OCI-LY7 (cell line): ENCODE results near the gene HAVCR2. TPM values are rescaled to one million over a fixed set of nuclear protein-coding genes. Genes with fewer than 3 reads are reported as not detected.

Source experiments
- BruUV-seq: library from RNA; stranded (reverse); fragments of 400-500 nt; replicated peaks from 2 replicates; lab custom pipeline; 2021; lab: Mats Ljungman, UMichigan
- CTCF ChIA-PET: fragments of 300-600 bp; sonication (Branson Sonifier 250); formaldehyde crosslinking; loops from one replicate; lab custom pipeline; 2022; ENCODE audit warnings: antibody characterized with exemption; ENCODE audit not compliant: unreplicated experiment; lab: Charles Lee
- POLR2A ChIA-PET: fragments of 300-600 bp; sonication (Branson Sonifier 250); formaldehyde crosslinking; loops from one replicate; lab custom pipeline; 2022; ENCODE audit warnings: antibody characterized with exemption; lab: Charles Lee
- DNase-seq: peaks from one replicate; pipeline ENCODE4 v3.0.0-alpha.2; 2015; ENCODE audit warnings: low spot score
- H2AFZ ChIP-seq: fragments of 200-600 bp; sonication (generic), shearing (Covaris generic); 2 replicates; pipeline ENCODE4 v1.6.1; 2014; ENCODE audit warnings: mild to moderate bottlenecking, antibody characterized with exemption, low read length, moderate library complexity
- H3K27ac ChIP-seq: fragments of 200-600 bp; sonication (generic); 2 replicates; pipeline ENCODE4 v1.5.1; 2014; ENCODE audit warnings: mixed run types, low read depth, mild to moderate bottlenecking, moderate library complexity, low read length, inconsistent platforms; ENCODE audit not compliant: poor library complexity, severe bottlenecking
- H3K36me3 ChIP-seq: fragments of 200-600 bp; sonication (generic); 2 replicates; pipeline ENCODE4 v1.6.1; 2014; ENCODE audit warnings: mild to moderate bottlenecking, antibody characterized with exemption, low read length, moderate library complexity, mixed read lengths; ENCODE audit not compliant: insufficient read depth
- H3K4me1 ChIP-seq: fragments of 200-600 bp; sonication (generic); 2 replicates; pipeline ENCODE4 v1.5.1; 2014; ENCODE audit warnings: mild to moderate bottlenecking, low read length; ENCODE audit not compliant: insufficient read depth, poor library complexity, severe bottlenecking
- H3K4me2 ChIP-seq: fragments of 200-600 bp; sonication (generic); 2 replicates; pipeline ENCODE4 v1.6.1; 2014; ENCODE audit warnings: mild to moderate bottlenecking, low read length
- H3K4me3 ChIP-seq: fragments of 200-600 bp; sonication (generic); 2 replicates; pipeline ENCODE4 v1.5.1; 2014; ENCODE audit warnings: mild to moderate bottlenecking, low read depth, low read length; ENCODE audit not compliant: poor library complexity, severe bottlenecking
- H3K79me2 ChIP-seq: fragments of 200-600 bp; sonication (generic); 2 replicates; pipeline ENCODE4 v1.6.1; 2016; ENCODE audit warnings: low read depth, mild to moderate bottlenecking, low read length, moderate library complexity, mixed read lengths; ENCODE audit not compliant: insufficient read depth
- H3K9me2 ChIP-seq: fragments of 200-600 bp; sonication (generic); 2 replicates; pipeline ENCODE4 v1.6.1; 2016; ENCODE audit warnings: mild to moderate bottlenecking, low read length, mixed read lengths; ENCODE audit not compliant: insufficient read depth
- H3K9me3 ChIP-seq: fragments of 200-600 bp; sonication (generic); 2 replicates; pipeline ENCODE4 v1.6.1; 2014; ENCODE audit warnings: mild to moderate bottlenecking, mixed run types, low read length, mixed read lengths
- H4K20me1 ChIP-seq: fragments of 200-600 bp; sonication (generic); 2 replicates; pipeline ENCODE4 v1.6.1; 2014; ENCODE audit warnings: mild to moderate bottlenecking, antibody characterized with exemption, low read length, moderate library complexity, mixed read lengths; ENCODE audit not compliant: insufficient read depth
- CTCF ChIP-seq: fragments of 200-600 bp; sonication (generic); conservative IDR thresholded peaks from 2 replicates; pipeline ENCODE4 v1.5.1; 2014; ENCODE audit warnings: mild to moderate bottlenecking, antibody characterized with exemption, low read length, moderate library complexity, mixed read lengths
- EZH2phosphoT487 ChIP-seq: fragments of 200-600 bp; sonication (generic); IDR thresholded peaks from 2 replicates; pipeline ENCODE4 v1.6.1; 2018; ENCODE audit warnings: low read depth, borderline replicate concordance, mild to moderate bottlenecking, mixed run types, antibody characterized with exemption, low read length, moderate library complexity, mixed read lengths
- intact Hi-C: fragments of 100-400 bp; cut with micrococcal nuclease; formaldehyde crosslinking; loops from one replicate; pipeline ENCODE4 v1.10.0; 2022; ENCODE audit not compliant: unreplicated experiment
- total RNA-seq, 2 experiments: library from RNA; depleted of rRNA in 1 of 2; stranded (reverse); fragments of >200 nt in 1 of 2; shearing (Covaris generic) in 1 of 2; gene quantifications; 2 replicates each; pipeline ENCODE4 v1.2.3, GENCODE V29; 2014 to 2022

Gene HAVCR2
- total RNA-seq, 2 experiments from 2014 or later: 4.2 to 4.4 TPM

GRCh38 chr5:157115502-157115901 lies 6.7 kb upstream of the HAVCR2 start:
- TF ChIP-seq EZH2phosphoT487 (no peak), CTCF (no peak)
- no TSS peak for BruUV-seq
- H3K9me2 ChIP-seq: no peaks in the 10 kb centered on the region
- no peak overlapping the region for H3K27ac ChIP-seq
- POLR2A ChIA-PET: interaction anchor here (0.5 to 1.6 kb wide), 10 partner anchors 12 to 577 kb away, joined by 3 to 9 read pairs (median 4); partner anchors contain the start of gene MED7
- no peak overlapping the region for H3K4me2 ChIP-seq
- CTCF ChIA-PET: no interaction called here
- DNase-seq: no peak
- no peaks in the 10 kb centered on the region for H3K9me3 ChIP-seq
- intact Hi-C loops: no loop called here
- H3K79me2 ChIP-seq: no peaks in the 10 kb centered on the region
- H3K4me3 ChIP-seq: no peak overlapping the region
- H4K20me1 ChIP-seq: no peaks in the 10 kb centered on the region
- no peaks in the 10 kb centered on the region for H3K4me1 ChIP-seq
- H3K36me3 ChIP-seq: no peaks in the 10 kb centered on the region
- H2AFZ ChIP-seq: peak overlapping the region; percentile 23; the same call in 1 of the 2 replicates

- H3K4me1 ChIP-seq: peaks cover 4% of the 10 kb centered on the region
- CTCF ChIA-PET: no interaction called here
- no peaks in the 10 kb centered on the region for H3K36me3 ChIP-seq
- no peak overlapping the region for H3K4me3 ChIP-seq
- no peaks in the 10 kb centered on the region for H3K9me2 ChIP-seq
- no peak overlapping the region for H3K4me2 ChIP-seq
- H3K9me3 ChIP-seq: no peaks in the 10 kb centered on the region
- no peak for TF ChIP-seq CTCF
- no peak for TF ChIP-seq EZH2phosphoT487
- BruUV-seq: no TSS peak
- no peak for DNase-seq
- H4K20me1 ChIP-seq: no peaks in the 10 kb centered on the region
- no peak overlapping the region for H3K27ac ChIP-seq
- no peaks in the 10 kb centered on the region for H3K79me2 ChIP-seq
- POLR2A ChIA-PET: interaction anchor here (0.7 to 1.6 kb wide), 5 partner anchors 11 to 1594 kb away, joined by 3 to 8 read pairs (median 5); partner anchors contain the start of gene MED7
- H2AFZ ChIP-seq: peak overlapping the region; percentile 23; the same call in 1 of the 2 replicates
- intact Hi-C loops: no loop called here
These were observed 6.2 kb upstream of the HAVCR2 start for GRCh38 chr5:157115012-157115411.

- POLR2A ChIA-PET: interaction anchor here (0.6 to 0.7 kb wide), 3 partner anchors 172 to 368 kb away, joined by 3 to 4 read pairs (median 3); no protein-coding TSS in a partner anchor
These were observed 4.2 kb upstream of the HAVCR2 start for GRCh38 chr5:157113002-157113401.

More at GRCh38 chr5:157113002-157113401, 4.2 kb upstream of the HAVCR2 start:
- H4K20me1 ChIP-seq: no peaks in the 10 kb centered on the region
- H3K9me3 ChIP-seq: no peaks in the 10 kb centered on the region
- DNase-seq: no peak
- CTCF ChIA-PET: no interaction called here
- peaks cover 24% of the 10 kb centered on the region for H3K4me1 ChIP-seq
- no peak overlapping the region for H3K4me2 ChIP-seq
- H3K9me2 ChIP-seq: no peaks in the 10 kb centered on the region
- H3K27ac ChIP-seq: no peak overlapping the region
- H3K36me3 ChIP-seq: no peaks in the 10 kb centered on the region
- intact Hi-C loops: no loop called here
- no TSS peak for BruUV-seq
- no peak for TF ChIP-seq EZH2phosphoT487
- TF ChIP-seq CTCF: no peak
- no peak overlapping the region for H2AFZ ChIP-seq
- no peak overlapping the region for H3K4me3 ChIP-seq
- peaks cover 7% of the 10 kb centered on the region; the same call in 1 of the 2 replicates for H3K79me2 ChIP-seq
